ENCODE measurements around the gene LRRC1.

The LRRC1 gene

GRCh38 chr6:53752856-53753255, 41.9 kb upstream of the LRRC1 start:
- no peak for DNase-seq
- Histone ChIP-seq H3K9me3 (ENCODE audit: severe bottlenecking) (no peaks in the 10 kb centered on the region), H3K27ac (no peak overlapping the region), H3K4me3 (ENCODE audit: low read depth, low read length) (no peak overlapping the region), H3K36me3 (no peaks in the 10 kb centered on the region), H3K27me3 (ENCODE audit: insufficient read depth, low read depth, severe bottlenecking) (no peaks in the 10 kb centered on the region)
- no peak for TF ChIP-seq CTCF (IDR thresholded peaks at IDR 0.05; ENCODE audit: low read depth, low read length)

- no peak for DNase-seq
- H3K36me3 ChIP-seq = no peaks in the 10 kb centered on the region
- H3K27me3 ChIP-seq (ENCODE audit: insufficient read depth, low read depth, severe bottlenecking) = no peaks in the 10 kb centered on the region
- no peak overlapping the region for H3K4me3 ChIP-seq (ENCODE audit: low read depth, low read length)
- no peak for TF ChIP-seq CTCF (IDR thresholded peaks at IDR 0.05; ENCODE audit: low read depth, low read length)
- H3K9me3 ChIP-seq (ENCODE audit: severe bottlenecking) = no peaks in the 10 kb centered on the region
- no peak overlapping the region for H3K27ac ChIP-seq
Measured at GRCh38 chr6:53754330-53754729, 40.5 kb upstream of the LRRC1 start.

GRCh38 chr6:53756396-53756795, 38.4 kb upstream of the LRRC1 start:
- Histone ChIP-seq H3K36me3 (no peaks in the 10 kb centered on the region), H3K27me3 (ENCODE audit: insufficient read depth, low read depth, severe bottlenecking) (no peaks in the 10 kb centered on the region), H3K4me3 (ENCODE audit: low read depth, low read length) (no peak overlapping the region), H3K9me3 (ENCODE audit: severe bottlenecking) (no peaks in the 10 kb centered on the region), H3K27ac (no peak overlapping the region)
- no peak for TF ChIP-seq CTCF (IDR thresholded peaks at IDR 0.05; ENCODE audit: low read depth, low read length)
- DNase-seq = no peak

- Histone ChIP-seq H3K9me3 (ENCODE audit: severe bottlenecking) (no peaks in the 10 kb centered on the region), H3K4me3 (ENCODE audit: low read depth, low read length) (no peak overlapping the region), H3K27me3 (ENCODE audit: insufficient read depth, low read depth, severe bottlenecking) (no peaks in the 10 kb centered on the region), H3K27ac (no peak overlapping the region), H3K36me3 (no peaks in the 10 kb centered on the region)
- DNase-seq = no peak
- no peak for TF ChIP-seq CTCF (IDR thresholded peaks at IDR 0.05; ENCODE audit: low read depth, low read length)
Measured at GRCh38 chr6:53758496-53758895, 36.3 kb upstream of the LRRC1 start.

- no peak for TF ChIP-seq CTCF (IDR thresholded peaks at IDR 0.05; ENCODE audit: low read depth, low read length)
- no peak for DNase-seq
- Histone ChIP-seq H3K9me3 (ENCODE audit: severe bottlenecking) (no peaks in the 10 kb centered on the region), H3K4me3 (ENCODE audit: low read depth, low read length) (no peak overlapping the region), H3K27ac (no peak overlapping the region), H3K36me3 (no peaks in the 10 kb centered on the region), H3K27me3 (ENCODE audit: insufficient read depth, low read depth, severe bottlenecking) (no peaks in the 10 kb centered on the region)
Measured at GRCh38 chr6:53761036-53761435, 33.8 kb upstream of the LRRC1 start.

- TF ChIP-seq CTCF (IDR thresholded peaks at IDR 0.05; ENCODE audit: low read depth, low read length) = no peak
- no peaks in the 10 kb centered on the region for H3K9me3 ChIP-seq (ENCODE audit: severe bottlenecking)
- H3K27ac ChIP-seq = no peak overlapping the region
- H3K27me3 ChIP-seq (ENCODE audit: insufficient read depth, low read depth, severe bottlenecking) = no peaks in the 10 kb centered on the region
- H3K4me3 ChIP-seq (ENCODE audit: low read depth, low read length) = no peak overlapping the region
- no peak for DNase-seq
- no peaks in the 10 kb centered on the region for H3K36me3 ChIP-seq
Measured at GRCh38 chr6:53765270-53765669, 29.5 kb upstream of the LRRC1 start.
